RPMI7951 (cell line): ENCODE measurements around the gene SCN2A. TPM values are rescaled to one million over a fixed set of nuclear protein-coding genes. Genes with fewer than 3 reads are reported as not detected.
"Not testable (repeated sequence)": the region's sequence is repeated elsewhere in the genome, so short reads cannot be mapped to it uniquely, and the experiment has no call there.

Experiments used
- DNase-seq: peaks from one replicate; pipeline ENCODE4 v3.0.0-alpha.2; 2012; ENCODE audit warnings: low read depth
- total RNA-seq: library from RNA; depleted of rRNA; stranded (reverse); fragments of >200 nt; shearing (Covaris generic); gene quantifications from 2 replicates; pipeline ENCODE4 v1.2.3, GENCODE V29; 2014

The SCN2A gene
- total RNA-seq, 1 experiment from 2014 or later: under 0.01 TPM

DNA sequence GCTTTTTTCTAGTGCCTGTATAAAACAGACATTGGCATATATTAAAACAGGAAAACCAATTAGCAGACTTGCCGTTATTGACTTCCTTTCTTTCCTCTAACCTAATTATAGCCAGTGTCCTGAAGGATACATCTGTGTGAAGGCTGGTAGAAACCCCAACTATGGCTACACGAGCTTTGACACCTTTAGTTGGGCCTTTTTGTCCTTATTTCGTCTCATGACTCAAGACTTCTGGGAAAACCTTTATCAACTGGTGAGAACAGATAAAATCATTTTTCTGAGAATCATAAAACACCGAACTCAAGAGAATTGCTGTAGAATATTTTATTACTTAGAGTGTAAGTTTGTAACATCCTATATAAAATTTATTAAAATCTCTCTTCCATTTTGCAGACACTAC, 74.3 kb downstream of the SCN2A start:
- no peak for DNase-seq

DNA sequence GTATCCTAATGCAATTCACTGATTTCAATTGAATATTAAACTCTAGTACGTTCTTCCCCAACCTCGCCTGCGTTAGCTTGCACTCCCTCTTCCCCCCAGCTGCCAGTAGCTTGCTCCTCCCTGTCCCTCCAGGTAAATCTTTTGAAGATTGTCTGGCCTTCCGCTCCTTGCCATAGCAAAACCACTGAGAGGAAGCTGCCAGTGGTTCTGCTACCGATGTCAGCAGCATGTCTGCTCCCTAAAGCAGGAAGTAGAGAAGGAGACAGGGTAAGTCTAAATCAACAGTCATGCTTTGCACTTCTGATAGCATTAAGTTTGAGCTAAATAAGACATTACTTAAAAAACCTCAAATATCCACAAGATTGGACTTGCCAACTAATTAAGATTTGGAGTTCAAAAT, 89.1 kb downstream of the SCN2A start:
- no peak for DNase-seq

DNA sequence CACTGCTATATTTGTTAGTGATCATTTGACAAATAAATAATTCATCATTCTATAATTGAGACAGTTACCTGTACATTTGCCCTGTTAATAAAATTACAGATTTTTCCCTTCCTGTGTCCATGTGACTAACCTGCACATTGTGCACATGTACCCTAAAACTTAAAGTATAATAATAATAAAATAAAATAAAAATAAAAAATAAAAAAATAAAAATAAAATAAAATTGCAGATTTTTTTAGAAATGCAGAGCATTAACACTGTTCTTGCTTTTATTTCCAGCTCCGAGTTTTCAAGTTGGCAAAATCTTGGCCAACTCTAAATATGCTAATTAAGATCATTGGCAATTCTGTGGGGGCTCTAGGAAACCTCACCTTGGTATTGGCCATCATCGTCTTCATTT, 105.1 kb downstream of the SCN2A start:
- DNase-seq: not testable (repeated sequence)

DNA sequence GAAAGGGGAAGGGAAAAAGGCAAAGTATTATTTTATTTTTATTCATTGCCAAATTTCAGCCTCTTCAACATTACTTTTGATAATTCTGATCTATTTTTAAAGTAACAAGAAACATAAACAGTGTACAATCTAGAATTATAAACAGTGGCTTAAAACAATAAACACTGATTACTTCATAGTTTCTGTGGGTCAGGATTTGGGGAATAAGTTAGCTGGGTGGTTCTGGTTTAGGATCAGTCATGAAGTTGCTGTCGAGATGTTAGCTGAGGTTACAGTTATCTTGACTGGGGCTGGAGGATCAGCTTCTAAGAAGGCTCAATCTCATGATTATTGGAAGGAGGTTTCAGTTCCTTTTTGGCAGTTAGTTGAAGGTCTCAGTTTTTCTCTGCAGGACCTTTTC, 109.2 kb downstream of the SCN2A start:
- no peak for DNase-seq

DNA sequence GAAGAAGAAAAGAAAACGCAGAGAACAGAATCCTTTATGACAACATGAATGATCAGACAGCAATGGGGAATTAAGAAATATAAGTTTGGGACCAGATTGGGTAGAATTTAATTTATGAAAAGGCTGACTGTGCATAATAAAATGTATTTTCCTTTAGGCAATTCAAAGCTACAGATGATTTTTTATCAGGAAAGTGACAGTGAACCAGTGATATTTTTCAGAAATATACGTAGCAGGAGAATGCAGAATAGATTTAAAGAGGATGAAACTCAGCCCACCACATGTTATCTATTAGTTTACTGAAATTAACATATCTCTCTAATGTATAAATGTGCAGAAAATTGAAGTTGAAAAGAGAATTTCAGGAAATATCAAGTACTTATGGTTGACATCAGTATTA, 110.0 kb downstream of the SCN2A start:
- DNase-seq: no peak

DNA sequence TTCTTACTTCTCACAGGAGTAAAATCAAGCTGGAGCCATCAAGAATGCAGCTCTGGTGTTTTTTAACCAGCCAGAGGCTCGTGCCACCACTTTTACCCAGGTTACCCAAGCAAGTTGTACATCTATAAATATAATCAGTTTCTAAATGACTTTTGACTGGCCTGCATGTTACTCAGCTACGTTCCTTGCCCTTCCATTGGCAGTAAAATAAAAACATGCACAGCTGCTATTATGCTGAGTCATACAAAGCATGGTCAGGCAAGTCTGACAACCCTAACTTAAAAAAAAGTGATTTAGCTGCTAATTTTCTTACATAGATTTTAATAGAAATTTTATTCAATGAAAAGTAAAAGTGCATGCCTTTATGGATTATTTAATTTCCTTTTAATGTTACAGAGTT, 118.5 kb downstream of the SCN2A start:
- DNase-seq: peak; percentile 19

DNA sequence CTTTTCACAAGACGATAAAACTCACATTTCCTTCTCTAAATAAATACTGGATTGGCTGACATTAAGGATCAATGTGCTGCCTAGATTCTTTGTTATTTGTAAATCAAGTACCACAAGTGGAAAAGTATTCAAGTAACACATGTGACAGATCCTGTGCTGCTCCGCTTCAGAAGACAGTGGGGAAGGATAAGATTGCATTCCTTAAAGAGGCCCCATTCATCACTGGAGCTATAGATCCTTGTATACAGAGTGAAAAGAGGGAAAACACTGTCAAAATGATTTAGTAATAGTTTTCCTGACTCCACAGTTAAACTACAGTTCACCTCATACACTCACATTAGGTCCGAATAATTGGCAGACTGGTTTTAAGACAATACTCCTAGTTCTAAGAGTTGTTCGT, 122.3 kb downstream of the SCN2A start:
- no peak for DNase-seq

DNA sequence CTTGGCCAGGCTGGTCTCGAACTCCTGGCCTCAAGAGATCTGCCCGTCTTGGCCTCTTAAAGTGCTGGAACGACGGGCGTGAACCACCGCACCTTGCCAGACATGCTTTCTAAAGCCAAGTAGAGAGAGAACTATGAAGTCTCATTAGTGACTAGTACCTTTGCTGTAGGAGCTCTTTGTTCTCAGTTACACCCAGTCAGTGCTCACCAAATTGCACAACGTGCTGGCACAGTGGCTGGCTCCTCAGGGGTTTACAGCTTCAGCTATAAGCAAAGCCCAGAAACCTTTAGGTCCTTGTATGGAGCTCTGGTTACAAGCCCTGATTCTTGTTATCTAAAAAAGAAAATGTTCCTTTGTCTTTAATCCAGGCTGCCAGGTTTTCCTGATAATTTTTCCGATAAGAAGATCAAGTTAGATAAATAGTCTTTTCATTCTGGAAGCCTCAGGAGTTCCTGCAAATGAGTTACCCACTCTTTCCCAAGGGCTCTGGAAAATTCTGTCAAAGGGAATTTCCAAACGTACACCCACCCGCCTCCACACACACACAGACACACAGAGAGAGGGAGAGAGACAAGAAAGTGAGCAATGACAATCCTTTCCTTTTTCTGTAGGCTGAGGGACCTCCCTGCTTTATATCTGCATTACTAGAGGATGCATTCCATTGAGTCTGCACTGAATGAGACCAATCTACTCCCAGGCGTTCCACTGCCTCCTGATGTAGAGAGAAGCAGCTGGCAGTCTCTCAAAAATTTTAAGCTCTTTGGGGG, 130.1 kb downstream of the SCN2A start:
- no peak for DNase-seq

DNA sequence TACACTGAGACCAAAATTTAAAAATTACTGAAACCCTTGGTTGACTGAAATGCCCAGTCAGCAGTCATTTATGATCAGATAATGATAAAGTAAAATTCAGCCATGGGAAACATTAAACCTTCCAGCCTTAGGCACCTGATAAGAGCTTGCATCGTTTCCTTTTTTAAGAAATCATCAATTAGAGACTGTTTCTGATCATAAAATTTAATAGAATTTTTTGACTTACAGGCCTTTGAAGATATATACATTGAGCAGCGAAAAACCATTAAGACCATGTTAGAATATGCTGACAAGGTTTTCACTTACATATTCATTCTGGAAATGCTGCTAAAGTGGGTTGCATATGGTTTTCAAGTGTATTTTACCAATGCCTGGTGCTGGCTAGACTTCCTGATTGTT, 130.7 kb downstream of the SCN2A start:
- DNase-seq: no peak

DNA sequence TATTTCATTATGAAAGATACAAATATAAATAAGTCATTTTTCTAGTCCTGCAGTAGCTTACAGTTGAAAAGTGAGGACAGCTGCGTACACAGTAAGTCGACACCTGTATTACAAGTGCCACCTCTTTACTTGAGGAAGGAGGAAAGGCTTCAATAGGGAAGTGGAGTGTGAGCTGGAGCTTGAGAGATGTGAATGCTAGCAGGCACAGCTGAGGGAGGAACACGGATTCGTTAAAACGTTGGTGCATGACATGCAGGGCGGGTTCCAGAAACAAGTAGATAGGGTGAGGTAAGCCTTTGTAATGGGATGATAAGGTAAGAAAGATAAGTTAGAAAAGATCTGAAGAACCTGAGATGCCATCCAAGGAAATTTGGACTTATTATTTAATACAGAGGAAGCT, 132.1 kb downstream of the SCN2A start:
- DNase-seq: no peak

DNA sequence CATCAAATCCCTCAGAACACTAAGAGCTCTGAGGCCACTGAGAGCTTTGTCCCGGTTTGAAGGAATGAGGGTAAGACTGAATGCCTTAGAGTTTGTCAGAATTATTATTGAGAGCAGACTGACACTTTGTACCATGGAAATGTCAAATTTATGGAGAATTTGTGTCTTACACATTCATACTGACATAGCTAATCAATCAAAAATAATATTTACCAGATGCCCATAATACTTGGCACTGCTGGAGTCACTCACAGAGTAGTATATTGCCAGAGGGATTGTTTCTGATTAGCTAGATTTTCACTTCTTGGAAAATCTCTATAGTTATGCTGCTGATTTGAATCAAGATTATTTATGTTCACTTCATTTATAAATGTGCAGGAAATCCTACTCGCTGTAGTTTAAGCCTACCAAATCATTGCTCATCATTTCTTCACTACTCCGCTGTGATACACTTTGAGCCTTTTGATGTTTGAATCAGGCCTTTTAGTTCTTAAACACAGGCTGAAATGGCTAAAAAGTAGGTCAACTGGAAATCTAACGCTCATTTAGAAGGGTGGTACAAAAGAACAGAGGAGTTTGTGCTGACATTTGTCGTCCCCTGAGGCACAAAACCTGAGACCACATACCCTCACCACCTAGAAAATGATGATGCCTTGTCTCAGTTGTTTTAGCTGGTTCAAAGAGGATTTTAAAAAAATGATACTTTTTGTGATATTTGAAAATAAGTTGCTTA, 134.2 kb downstream of the SCN2A start:
- no peak for DNase-seq

DNA sequence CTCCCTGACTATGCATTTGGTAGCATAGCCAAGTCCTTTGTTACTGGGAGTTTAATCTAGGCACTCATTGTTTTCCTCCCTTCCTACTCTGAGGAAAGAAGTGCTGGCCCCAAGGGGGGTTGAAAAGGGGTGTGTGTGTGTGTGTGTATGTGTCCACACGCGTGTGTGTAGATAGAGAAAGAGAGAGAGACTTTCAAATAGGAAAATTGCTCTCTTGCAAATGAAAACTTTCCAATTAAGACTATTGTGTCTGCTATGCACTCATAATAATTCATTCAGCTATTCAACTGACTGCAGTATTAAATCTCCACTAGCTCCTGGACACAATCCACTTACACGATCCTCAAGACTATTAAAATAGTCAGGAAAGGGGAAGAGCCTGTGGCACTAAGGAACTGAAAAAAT, 137.4 kb downstream of the SCN2A start:
- no peak for DNase-seq

DNA sequence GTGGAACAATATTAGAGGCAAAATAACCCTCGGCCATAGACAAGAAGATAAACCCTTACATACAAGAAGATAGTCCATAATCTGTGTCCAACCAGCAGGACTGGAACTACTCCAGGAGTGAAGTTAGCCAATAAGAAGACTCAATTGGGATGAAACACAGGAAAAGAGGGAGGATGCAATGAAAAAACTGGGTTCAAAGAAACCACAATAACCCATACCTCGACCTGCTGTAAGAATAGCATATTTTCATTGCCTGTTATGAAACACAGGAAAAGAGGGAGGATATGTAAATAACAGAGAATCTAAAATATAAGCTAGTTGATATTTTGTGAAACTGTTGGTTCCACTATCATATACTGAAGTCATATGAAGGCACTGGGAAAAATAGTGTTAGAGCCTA, 143.1 kb downstream of the SCN2A start:
- no peak for DNase-seq

DNA sequence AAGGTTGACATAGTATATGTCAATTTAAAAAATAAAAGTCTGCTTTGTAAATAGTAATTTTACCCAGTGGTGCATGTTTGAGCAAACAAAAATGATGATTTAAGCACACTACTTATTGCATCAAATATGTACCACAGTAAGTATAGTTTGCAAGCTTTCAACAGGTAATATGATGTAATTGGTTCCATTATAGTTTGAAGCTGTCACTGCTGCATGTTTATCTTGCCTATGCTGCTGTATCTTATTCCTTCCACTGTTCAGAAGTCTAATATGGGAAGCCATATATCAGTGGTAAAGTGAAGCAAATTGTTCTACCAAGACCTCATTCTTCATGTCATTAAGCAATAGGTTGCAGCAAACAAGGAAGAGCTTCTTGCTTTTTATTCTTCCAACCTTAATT, 151.7 kb downstream of the SCN2A start:
- no peak for DNase-seq

DNA sequence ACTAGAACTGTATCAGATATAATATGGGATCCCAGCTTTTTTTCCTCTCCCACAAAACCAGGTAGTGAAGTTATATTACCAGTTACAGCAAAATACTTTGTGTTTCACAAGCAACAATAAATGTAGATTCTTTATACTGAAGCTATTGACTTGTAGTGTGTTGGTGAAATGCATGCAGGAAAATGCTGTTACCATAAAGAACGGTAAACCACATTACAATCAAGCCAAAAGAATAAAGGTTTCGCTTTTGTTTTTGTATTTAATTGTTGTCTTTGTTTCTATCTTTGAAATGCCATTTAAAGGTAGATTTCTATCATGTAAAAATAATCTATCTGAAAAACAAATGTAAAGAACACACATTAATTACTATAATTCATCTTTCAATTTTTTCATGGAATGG, 152.6 kb downstream of the SCN2A start:
- DNase-seq: no peak

DNA sequence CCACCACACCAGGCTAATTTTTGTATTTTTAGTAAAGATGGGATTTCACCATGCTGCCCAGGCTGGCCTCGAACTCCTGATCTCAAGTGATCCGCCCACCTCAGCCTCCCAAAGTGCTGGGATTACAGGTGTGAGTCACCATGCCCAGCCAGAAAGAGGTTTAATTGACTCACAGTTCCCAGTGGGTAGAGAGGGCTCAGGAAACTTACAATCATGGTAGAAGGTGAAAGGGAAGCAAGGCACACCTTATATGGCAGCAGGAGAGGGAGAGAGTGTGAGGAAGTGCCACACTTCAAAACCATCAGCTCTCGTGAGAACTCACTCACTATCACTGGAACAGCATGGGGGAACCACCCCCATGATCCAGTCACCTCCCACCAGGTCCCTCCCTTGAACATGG, 159.4 kb downstream of the SCN2A start:
- DNase-seq: not testable (repeated sequence)

DNA sequence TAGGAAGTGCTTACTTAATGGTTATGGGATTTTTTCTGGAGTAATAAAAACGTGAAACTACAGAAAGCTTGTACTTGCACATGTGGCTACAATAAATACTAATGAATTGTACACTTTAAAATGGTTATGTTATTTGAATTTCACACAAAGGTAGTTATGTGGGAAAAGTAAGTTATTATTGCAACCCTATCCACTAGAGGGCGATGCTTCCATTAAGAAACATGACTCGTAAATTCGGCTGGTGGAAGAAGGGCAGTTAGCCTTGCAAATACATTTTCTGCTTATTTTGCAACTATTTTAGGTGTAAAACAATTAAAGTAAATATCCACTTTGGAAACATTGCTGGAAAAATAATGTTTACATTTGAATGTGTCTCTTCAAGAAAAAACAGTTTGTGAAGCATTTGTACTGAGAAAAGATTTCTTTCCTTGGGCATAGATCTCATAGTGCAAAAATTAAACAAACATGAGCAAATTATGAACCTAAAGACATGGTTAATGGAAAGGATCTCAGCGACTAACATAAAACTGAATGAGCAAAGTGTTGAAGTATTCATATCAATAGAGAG, 162.2 kb downstream of the SCN2A start:
- DNase-seq: peak; percentile 46

DNA sequence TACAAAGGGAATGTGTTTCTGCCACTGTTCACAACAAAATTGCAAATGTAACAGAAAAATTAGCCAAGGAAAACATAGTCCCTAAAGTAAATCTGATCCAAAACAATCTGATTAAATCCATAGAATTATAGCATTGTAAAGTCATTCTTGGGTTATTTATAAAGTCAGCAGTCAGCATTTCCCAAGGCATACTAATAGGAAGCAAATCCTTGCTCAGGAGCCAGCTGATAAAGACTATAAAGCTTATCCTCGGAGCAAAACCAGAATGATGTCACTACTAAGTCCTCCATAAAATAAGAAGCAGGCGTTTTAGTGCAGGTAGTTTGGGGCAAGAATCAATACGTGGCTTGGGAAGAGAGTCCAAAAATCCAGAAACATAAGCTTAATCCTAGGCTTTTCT, 162.9 kb downstream of the SCN2A start:
- DNase-seq: no peak

DNA sequence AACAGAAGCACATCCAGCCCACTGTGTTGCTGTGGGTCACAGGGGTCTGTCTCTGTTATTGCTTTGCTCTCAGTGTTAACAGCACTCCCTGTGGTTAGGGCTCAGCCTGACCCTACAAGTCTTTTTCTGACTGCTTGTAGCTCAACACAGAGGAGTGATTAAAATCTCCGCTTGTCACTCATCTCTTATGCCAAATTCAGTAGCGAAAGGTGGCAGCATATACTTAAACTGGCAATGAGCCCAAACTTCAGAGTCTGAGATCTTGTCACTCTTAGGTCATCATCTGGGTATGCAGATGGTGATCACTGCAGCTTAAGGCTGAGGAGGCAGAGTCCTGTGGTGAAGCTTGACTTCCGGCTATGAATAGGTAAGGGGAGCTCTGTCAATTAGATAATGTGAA, 167.0 kb downstream of the SCN2A start:
- DNase-seq: no peak

DNA sequence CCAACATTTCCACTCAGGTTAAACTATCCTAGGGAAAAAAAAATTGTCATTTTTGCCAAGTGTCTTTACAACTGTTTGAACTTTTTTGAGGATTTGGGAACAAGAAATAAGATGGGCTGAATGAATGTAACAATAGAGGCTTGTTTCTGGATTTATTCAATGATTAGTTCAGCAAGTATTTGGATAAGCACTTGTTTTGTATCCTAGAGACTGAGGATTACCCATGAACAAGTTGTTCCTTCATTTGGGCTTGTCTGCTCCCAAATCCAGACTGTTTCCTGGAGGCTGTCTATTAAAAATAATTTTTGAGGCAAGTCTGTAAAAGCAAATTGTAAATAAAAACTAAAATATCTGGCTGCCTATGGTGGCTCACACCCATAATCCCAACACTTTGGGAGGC, 168.3 kb downstream of the SCN2A start:
- DNase-seq: no peak

DNA sequence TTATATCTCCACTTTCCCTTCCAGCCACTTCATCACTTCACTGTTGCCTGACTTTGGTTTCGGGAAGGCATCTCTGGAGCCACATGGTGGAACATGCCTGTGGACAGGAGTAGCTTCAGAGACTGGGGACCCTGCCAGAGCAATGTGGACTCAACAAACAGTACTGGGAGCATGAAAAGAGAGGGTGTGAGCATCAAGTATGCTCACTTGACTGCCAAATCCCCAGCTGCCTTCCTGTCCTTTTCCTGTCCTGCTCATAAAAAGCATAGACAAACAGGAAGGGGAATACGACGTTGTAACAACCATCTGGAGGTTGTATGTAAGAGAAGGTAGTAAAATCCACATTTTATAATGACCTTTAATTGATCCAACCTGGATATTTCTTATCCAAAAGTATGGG, 169.0 kb downstream of the SCN2A start:
- no peak for DNase-seq

DNA sequence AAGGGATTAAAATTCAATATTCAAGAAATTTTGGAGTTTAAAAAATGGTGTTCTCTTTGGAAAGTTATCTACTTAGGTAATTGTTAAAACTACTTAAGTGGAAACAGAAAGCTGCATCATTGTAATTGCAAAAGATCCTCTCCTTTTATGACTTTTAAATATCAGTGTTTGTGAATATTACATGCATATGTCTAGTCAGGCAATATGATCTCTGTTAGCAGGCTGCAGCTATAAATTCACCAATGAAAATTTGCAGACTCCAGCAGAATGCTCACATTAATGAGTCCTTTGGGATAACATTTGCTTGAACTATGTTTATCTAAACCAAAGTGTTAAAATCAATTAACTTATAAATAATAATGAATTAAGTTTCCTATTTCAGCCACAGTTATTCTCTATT, 171.1 kb downstream of the SCN2A start:
- DNase-seq: no peak

DNA sequence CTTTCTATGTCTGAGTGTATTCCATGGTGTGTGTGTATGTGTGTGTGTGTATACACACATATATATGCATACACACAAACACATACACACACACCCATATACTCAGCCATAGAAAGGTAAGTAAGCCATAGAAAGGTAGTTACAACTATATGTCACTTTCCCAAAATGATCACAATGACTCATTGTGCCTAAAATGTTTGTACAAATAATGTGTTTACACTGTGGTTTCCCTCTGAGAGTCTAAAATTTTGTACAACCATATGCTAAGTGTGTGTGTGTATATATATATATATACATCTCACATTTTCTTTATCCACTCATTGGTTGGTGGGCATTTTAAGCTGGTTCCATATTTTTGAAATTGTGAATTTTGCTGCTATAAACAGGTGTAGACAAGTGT, 175.0 kb downstream of the SCN2A start:
- DNase-seq: no peak
